SH-SY5Y (cell line): ENCODE results near the gene MMGT1.

Experiments
- GATA2 ChIP-seq: IDR thresholded peaks from 2 replicates; pipeline ENCODE4 v1.6.1; 2011; ENCODE audit warnings: mild to moderate bottlenecking, low read depth, low read length
- GATA3 ChIP-seq: IDR thresholded peaks from 2 replicates; pipeline ENCODE4 v1.6.1; 2011; ENCODE audit warnings: low read depth, mild to moderate bottlenecking, low read length, moderate library complexity

GRCh38 chrX:135977611-135978010 lies 3.8 kb upstream of the MMGT1 start:
- TF ChIP-seq GATA2 (no peak), GATA3 (no peak)
